Measurements from ENCODE around the gene LBP.
"Not testable (repeated sequence)": the region's sequence is repeated elsewhere in the genome, so short reads cannot be mapped to it uniquely, and the experiment has no call there.

The LBP gene

GRCh38 chr20:38387953-38388352, 41.7 kb downstream of the LBP start:
- TF ChIP-seq, protein P1, sequence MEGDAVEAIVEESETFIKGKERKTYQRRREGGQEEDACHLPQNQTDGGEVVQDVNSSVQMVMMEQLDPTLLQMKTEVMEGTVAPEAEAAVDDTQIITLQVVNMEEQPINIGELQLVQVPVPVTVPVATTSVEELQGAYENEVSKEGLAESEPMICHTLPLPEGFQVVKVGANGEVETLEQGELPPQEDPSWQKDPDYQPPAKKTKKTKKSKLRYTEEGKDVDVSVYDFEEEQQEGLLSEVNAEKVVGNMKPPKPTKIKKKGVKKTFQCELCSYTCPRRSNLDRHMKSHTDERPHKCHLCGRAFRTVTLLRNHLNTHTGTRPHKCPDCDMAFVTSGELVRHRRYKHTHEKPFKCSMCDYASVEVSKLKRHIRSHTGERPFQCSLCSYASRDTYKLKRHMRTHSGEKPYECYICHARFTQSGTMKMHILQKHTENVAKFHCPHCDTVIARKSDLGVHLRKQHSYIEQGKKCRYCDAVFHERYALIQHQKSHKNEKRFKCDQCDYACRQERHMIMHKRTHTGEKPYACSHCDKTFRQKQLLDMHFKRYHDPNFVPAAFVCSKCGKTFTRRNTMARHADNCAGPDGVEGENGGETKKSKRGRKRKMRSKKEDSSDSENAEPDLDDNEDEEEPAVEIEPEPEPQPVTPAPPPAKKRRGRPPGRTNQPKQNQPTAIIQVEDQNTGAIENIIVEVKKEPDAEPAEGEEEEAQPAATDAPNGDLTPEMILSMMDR (conservative IDR thresholded peaks at IDR 0.05; ENCODE audit: low read length): peak; percentile 19; the same call in 1 of the 2 replicates
- no peak overlapping the region for H3K4me3 ChIP-seq (ENCODE audit: low read length)
- DNase-seq (ENCODE audit: low read depth): no peak

DNA sequence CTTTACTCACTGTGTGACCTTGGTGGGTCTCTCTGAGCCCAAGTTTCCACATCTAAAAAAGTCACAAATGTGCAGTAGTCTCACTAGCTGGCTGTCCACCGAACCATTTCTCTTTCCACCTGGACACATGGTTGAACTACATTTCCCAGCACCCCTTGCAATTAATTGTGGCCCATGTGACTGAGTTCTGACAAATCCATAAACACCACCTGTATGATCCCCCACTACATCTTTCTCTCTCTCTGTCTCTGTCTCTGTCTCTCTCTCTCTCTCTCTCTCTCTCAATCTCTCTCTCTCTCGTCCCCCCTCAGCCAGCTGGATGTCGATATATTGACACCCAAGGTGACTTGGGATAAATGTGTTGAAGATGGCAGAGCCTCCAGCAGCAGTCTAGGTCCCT, 46.1 kb downstream of the LBP start:
- no peak for DNase-seq (ENCODE audit: low read depth)
- no peak overlapping the region for H3K4me3 ChIP-seq (ENCODE audit: low read length)
- TF ChIP-seq, protein P1 (conservative IDR thresholded peaks at IDR 0.05; ENCODE audit: low read length): no peak

DNA sequence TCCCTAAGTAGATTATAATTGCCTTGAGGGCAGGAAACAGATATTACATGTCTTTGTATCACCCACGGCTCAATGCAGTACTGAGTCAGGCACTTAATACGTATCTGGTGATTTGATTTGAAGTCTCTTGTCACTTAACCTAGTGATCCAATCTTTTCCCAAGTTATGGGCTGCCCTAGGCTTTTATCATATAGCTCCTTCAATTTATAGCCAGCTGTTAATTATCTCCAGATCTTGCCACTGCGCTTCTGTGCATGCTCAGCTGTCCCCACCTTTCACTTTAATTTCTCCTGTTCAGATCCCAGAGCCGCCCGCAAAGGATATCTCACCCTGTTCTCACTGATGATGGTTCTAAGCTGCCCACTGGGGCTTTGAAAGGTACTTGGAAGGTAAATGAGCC, 47.0 kb downstream of the LBP start:
- no peak overlapping the region for H3K4me3 ChIP-seq (ENCODE audit: low read length)
- DNase-seq (ENCODE audit: low read depth): no peak
- TF ChIP-seq, protein P1 (conservative IDR thresholded peaks at IDR 0.05; ENCODE audit: low read length): no peak

- TF ChIP-seq, protein P1 (conservative IDR thresholded peaks at IDR 0.05; ENCODE audit: low read length): no peak
- no peak overlapping the region for H3K4me3 ChIP-seq (ENCODE audit: low read length)
- peak; percentile 34 for DNase-seq (ENCODE audit: low read depth)
Observed at GRCh38 chr20:38395165-38395564, 48.9 kb downstream of the LBP start.

GRCh38 chr20:38395751-38396395, 49.6 kb downstream of the LBP start:
- DNase-seq (ENCODE audit: low read depth); H3K4me3 ChIP-seq (ENCODE audit: low read length): not testable (repeated sequence)

DNA sequence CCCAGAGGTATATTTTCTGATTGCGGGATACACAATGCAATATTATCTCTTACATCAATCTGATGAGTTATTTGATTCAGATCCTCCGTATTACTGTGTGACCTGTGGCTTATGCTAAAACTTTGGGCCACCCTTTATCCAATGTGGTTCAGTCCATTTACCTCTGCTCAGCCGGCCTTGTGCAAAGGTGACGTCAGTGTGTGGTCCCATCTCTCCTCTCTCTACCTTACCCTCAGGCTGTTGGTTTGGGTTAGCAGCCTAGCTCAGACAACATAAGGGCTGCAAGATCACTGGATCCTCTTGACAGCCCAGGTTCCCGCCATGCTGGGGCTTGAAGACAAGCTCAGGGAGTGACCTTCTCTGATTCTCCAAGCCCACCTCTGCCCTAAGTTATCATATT, 55.8 kb downstream of the LBP start:
- no peak overlapping the region for H3K4me3 ChIP-seq (ENCODE audit: low read length)
- no peak for DNase-seq (ENCODE audit: low read depth)

DNA sequence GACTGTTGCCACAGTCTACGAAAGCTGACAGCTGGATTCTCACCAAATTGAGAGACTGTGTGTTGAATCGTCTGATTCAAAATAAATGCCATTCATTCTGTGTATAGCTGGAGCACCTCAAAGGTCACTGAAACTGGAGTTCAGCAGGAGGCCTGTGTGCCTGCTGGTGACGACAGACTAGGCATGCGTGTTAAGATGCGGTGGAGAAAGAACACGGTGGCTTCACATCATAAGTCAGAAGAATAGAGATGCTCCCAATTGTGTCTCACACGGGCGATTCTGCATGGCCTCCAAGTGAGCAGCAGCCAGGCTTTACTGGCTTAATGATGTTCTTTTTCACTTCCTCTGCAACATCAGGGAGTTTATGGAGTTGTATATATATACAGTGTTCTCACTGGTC, 56.5 kb downstream of the LBP start:
- no peak overlapping the region for H3K4me3 ChIP-seq (ENCODE audit: low read length)
- TF ChIP-seq, protein P1 (conservative IDR thresholded peaks at IDR 0.05; ENCODE audit: low read length): no peak
- no peak for DNase-seq (ENCODE audit: low read depth)

More for the DNA sequence above, 55.8 kb downstream of the LBP start:
- TF ChIP-seq, protein P1 (conservative IDR thresholded peaks at IDR 0.05; ENCODE audit: low read length): no peak
